HFF-Myc (cell line): ENCODE data around the gene HIF3A.

Source experiments
- DNase-seq: peaks from one replicate; pipeline ENCODE4 v3.0.0-alpha.2; 2011; ENCODE audit warnings: low read depth; ENCODE audit errors: extremely low read depth
- H3K4me3 ChIP-seq: replicated peaks from 2 replicates; pipeline ENCODE4 v1.5.1; 2011; ENCODE audit warnings: low read depth, mild to moderate bottlenecking, control low read depth, low read length
- CTCF ChIP-seq: IDR thresholded peaks from 2 replicates; pipeline ENCODE4 v1.5.1; 2012; ENCODE audit warnings: mild to moderate bottlenecking, low read depth, low read length, control low read depth; ENCODE audit errors: missing control alignments

HIF3A gene

GRCh38 chr19:46388311-46389095 is 91.7 kb downstream of the HIF3A start:
- no peak for DNase-seq
- H3K4me3 ChIP-seq: no peak overlapping the region
- no peak for TF ChIP-seq CTCF

DNA sequence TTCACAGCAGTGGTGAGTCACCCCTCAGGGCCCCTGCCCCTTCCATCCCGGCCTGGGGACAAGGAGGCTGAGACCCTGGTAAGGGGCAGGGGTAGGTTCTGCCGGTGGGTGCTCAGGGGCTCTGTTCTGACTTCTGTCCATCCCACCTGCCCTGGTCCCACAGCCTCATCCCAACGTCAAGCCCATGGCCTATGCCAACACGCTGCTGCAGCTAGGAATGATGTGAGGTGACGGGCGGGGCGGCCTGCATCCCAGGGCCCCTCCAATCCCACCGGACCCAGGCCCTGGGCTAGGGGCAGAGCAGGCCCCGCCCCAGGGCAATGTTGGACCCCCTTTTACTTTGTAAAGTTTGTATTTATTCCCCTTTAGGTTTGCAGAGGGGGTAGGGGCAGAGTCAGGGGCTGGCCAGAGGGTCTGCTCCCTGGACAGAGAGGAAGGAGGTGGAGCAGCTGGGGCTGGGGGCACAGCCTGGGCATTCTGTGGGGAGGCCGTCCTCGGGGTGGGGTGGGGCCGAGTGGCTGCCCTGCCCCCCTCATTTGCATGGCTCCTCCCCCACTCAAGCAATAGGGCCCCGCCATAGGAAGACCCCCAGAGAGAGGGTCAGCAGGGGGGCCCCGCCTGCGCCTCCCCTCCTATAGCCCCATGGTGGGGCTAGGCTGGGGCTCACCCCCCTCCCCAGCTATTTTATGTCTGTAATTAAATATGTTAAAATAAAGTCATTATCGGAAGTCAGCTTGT is 93.4 kb downstream of the HIF3A start:
- no peak for DNase-seq
- TF ChIP-seq CTCF: no peak
- no peak overlapping the region for H3K4me3 ChIP-seq

- no peak for DNase-seq
- TF ChIP-seq CTCF: no peak
- H3K4me3 ChIP-seq: no peak overlapping the region
These were observed 94.0 kb downstream of the HIF3A start for GRCh38 chr19:46390866-46391265.

DNA sequence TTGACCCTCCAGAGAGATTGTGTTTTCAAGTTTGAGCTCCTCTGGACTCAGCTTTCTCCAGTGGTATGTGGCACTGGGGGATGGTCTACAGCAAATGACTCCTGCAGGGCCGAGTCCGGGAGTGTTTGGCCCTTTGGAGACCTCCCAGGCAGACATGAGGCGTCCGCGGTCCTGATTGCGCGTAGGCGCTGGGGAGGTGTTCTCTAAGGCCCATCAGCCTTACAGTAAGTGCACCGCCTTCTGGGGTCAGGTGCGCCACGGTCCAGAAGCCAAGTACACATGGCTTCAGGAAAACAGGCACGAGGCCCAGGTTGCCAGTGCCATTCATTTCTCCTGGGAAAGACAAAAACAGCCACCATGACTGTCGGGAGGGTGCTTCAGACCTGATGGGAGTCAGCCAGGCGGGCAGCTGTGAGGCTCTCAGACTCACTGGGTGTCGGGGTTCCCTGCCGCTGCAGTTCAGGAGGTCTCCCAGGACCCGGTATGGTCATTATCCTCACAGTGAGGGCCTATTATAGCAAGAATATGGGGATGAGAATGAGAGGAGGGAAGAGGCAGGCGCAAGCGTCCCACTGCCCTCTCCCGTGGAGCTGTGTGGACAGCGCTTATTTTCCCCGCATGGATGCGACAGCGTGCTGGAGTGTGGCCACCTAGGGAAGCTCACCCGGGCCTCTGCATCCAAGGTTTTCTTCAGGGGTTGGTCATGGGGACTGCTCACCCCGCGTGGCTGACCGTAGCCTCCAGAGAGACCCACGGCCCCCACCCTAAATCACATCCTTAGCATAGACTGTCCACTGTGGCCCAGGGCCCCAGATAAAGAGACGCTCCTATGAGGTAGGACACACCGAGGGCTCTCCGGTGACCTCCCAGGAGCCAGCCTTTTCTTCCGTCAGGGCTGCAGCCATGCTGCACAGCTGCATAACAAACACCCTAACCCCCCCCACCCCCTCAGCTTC is 94.7 kb downstream of the HIF3A start:
- TF ChIP-seq CTCF: no peak
- H3K4me3 ChIP-seq: no peak overlapping the region

DNA sequence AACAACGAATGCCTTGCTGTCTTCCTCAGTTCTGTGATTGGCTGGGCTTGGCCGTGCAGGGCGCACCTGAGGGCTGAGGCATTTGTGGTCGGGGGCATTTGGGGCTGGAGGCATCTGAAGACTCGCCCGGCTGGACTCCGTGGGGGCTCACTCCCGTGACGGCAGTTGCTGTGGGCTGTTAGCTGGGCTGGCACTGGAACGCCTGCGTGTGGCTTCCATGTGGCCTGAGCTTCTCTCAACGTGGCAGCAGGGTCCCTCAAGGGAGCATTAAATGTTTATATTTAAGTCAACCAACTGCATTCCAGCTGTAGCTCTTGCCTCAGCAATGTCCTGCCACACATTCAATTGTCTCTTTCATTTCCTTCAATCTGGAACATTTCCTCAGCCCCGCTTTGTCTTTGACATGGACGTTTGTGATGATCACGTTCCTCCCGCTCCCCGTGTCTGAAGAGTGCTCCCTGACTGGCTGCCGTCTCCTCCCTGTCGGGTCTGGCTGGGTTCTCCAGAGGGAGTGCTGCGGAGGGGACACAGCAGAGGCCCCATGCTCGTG is 95.5 kb downstream of the HIF3A start:
- no peak overlapping the region for H3K4me3 ChIP-seq
- no peak for TF ChIP-seq CTCF

More for the DNA sequence above, 94.7 kb downstream of the HIF3A start:
- DNase-seq: no peak

DNA sequence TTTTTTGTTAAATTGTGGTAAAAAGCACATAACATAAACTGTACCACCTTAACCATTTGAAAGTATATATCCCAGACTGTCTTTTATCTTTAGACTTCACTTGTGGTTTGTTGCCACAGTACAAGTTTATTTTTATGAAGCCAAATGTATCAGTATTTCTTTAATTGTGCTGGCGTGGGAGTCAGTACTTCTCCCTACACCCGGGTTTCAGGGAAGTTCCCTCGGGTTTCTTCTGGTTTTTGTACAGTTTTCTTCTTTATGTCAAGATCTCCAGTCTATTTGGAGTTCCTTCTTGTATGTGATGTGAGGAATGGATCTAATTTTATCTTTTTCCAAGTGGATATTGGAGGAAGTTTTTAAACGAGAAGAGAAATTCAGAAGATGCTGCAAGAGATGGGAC is 96.0 kb downstream of the HIF3A start:
- H3K4me3 ChIP-seq: no peak overlapping the region
- no peak for DNase-seq
- TF ChIP-seq CTCF: no peak

More for the DNA sequence above, 95.5 kb downstream of the HIF3A start:
- no peak for DNase-seq
